PC-3 (cell line): Measurements from ENCODE around the gene RAB44. TPM values are rescaled to one million over a fixed set of nuclear protein-coding genes. Genes with fewer than 3 reads are reported as not detected.

Experiments used
- ATAC-seq: fragments of 200-7000 bp; cut with Tn5 transposase; 2 replicates; pipeline ENCODE4 v1.9.1; 2020; ENCODE audit warnings: mild to moderate bottlenecking, moderate library complexity
- BruUV-seq: library from RNA; stranded (reverse); fragments of 400-500 nt; replicated peaks from 2 replicates; lab custom pipeline; 2021; lab: Mats Ljungman, UMichigan
- CTCF ChIA-PET: fragments of 300-600 bp; sonication (Branson Sonifier 250); formaldehyde crosslinking; loops from one replicate; lab custom pipeline; 2022; ENCODE audit warnings: antibody characterized with exemption; lab: Charles Lee
- POLR2A ChIA-PET: fragments of 300-600 bp; sonication (Branson Sonifier 250); formaldehyde crosslinking; loops from one replicate; lab custom pipeline; 2022; ENCODE audit warnings: antibody characterized with exemption; ENCODE audit not compliant: unreplicated experiment; lab: Charles Lee
- DNase-seq: peaks from one replicate; pipeline ENCODE4 v3.0.0-alpha.2; 2015
- H2AFZ ChIP-seq: fragments of 300-600 bp; sonication (generic); 2 replicates; pipeline ENCODE4 v1.6.0; 2016; ENCODE audit warnings: antibody characterized with exemption, low read length
- H3F3A ChIP-seq: fragments of 300-600 bp; sonication (generic); one replicate; pipeline ENCODE4 v1.6.0; 2017; ENCODE audit warnings: antibody characterized with exemption, low read length, control low read depth, mild to moderate bottlenecking; ENCODE audit not compliant: unreplicated experiment
- H3K27ac ChIP-seq: fragments of 300-600 bp; sonication (generic); 2 replicates; pipeline ENCODE4 v1.5.1; 2016; ENCODE audit warnings: mild to moderate bottlenecking, low read length
- H3K27me3 ChIP-seq: fragments of 300-600 bp; sonication (generic); 2 replicates; pipeline ENCODE4 v1.6.1; 2016; ENCODE audit warnings: low read length, mixed read lengths
- H3K36me3 ChIP-seq: fragments of 300-600 bp; sonication (generic); 2 replicates; pipeline ENCODE4 v1.6.1; 2016; ENCODE audit warnings: low read depth, mixed run types, low read length, mixed read lengths
- H3K4me1 ChIP-seq: fragments of 300-600 bp; sonication (generic); 2 replicates; pipeline ENCODE4 v1.5.1; 2016; ENCODE audit warnings: low read length; ENCODE audit not compliant: insufficient read depth
- H3K4me2 ChIP-seq: fragments of 300-600 bp; sonication (generic); 2 replicates; pipeline ENCODE4 v1.6.0; 2016; ENCODE audit warnings: low read length
- H3K4me3 ChIP-seq: fragments of 300-600 bp; sonication (generic); 2 replicates; pipeline ENCODE4 v1.5.1; 2016; ENCODE audit warnings: mild to moderate bottlenecking, low read length, mixed read lengths
- H3K79me2 ChIP-seq: fragments of 300-600 bp; sonication (generic); 2 replicates; pipeline ENCODE4 v1.6.1; 2017; ENCODE audit warnings: low read length, mixed read lengths
- H3K9ac ChIP-seq: fragments of 300-600 bp; sonication (generic); 2 replicates; pipeline ENCODE4 v1.6.0; 2016; ENCODE audit warnings: mild to moderate bottlenecking, low read length
- H3K9me2 ChIP-seq: fragments of 300-600 bp; sonication (generic); replicated peaks from 2 replicates; pipeline ENCODE4 v1.6.1; 2016; ENCODE audit warnings: mixed run types, low read length, mixed read lengths
- H3K9me3 ChIP-seq: fragments of 300-600 bp; sonication (generic); 2 replicates; pipeline ENCODE4 v1.6.1; 2016; ENCODE audit warnings: low read length, mixed read lengths
- H4K20me1 ChIP-seq: fragments of 300-600 bp; sonication (generic); 2 replicates; pipeline ENCODE4 v1.6.1; 2016; ENCODE audit warnings: low read length, mixed read lengths
- CTCF ChIP-seq: fragments of 300-600 bp; sonication (generic); conservative IDR thresholded peaks from 2 replicates; pipeline ENCODE4 v1.5.1; 2017; ENCODE audit warnings: antibody characterized with exemption, low read depth, mild to moderate bottlenecking, low read length
- EZH2 ChIP-seq: fragments of 300-600 bp; sonication (generic); IDR thresholded peaks from one replicate; pipeline ENCODE4 v1.6.1; 2017; ENCODE audit warnings: antibody characterized with exemption, mild to moderate bottlenecking, low read length; ENCODE audit not compliant: unreplicated experiment
- EZH2phosphoT487 ChIP-seq: fragments of 300-600 bp; sonication (generic); IDR thresholded peaks from 2 replicates; pipeline ENCODE4 v1.6.1; 2018; ENCODE audit warnings: mild to moderate bottlenecking, antibody characterized with exemption, low read length, borderline replicate concordance
- intact Hi-C: fragments of 100-400 bp; cut with micrococcal nuclease; formaldehyde crosslinking; loops from 2 replicates; pipeline ENCODE4 v1.9.0; 2023
- total RNA-seq: library from RNA; depleted of rRNA; stranded (reverse); fragments of >200 nt; gene quantifications from 2 replicates; pipeline ENCODE4 v1.2.3, GENCODE V29; 2014

RAB44 gene
- total RNA-seq, 1 experiment from 2014 or later, result not detected

DNA sequence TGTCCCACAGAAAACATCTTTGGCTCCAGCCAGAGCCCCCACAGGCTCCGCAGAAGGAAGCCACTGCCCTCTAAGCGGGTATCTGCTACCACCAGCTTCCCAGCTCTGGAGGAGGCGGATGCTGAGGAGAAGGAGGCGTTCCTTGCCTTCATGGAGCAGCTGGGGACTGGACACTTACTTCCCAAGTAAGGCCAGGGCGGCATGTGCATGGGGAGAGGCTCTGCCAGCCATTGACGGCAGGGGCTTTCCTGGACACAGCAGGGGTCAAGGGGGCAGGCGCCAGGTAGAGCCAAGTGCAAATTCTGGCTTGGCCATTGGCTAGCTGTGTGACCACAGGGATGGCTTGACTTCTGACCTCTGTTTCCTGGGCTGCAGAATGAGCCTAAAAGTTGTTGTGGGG lies 17.8 kb downstream of the RAB44 start:
- Histone ChIP-seq H3K4me3 (no peak overlapping the region), H3K9me3 (no peaks in the 10 kb centered on the region), H2AFZ (no peak overlapping the region), H3K4me2 (no peak overlapping the region), H3K9ac (no peak overlapping the region), H3F3A (no peaks in the 10 kb centered on the region), H3K27me3 (no peaks in the 10 kb centered on the region), H3K4me1 (no peaks in the 10 kb centered on the region), H3K9me2 (no peaks in the 10 kb centered on the region), H4K20me1 (no peaks in the 10 kb centered on the region), H3K79me2 (no peaks in the 10 kb centered on the region), H3K36me3 (no peaks in the 10 kb centered on the region), H3K27ac (no peak overlapping the region)
- BruUV-seq, result no TSS peak
- ChIA-PET POLR2A (no interaction called here), CTCF (no interaction called here)
- intact Hi-C loops, result no loop called here
- TF ChIP-seq EZH2phosphoT487 (no peak), CTCF (no peak), EZH2 (no peak)
- ATAC-seq (no peak), DNase-seq (no peak)

DNA sequence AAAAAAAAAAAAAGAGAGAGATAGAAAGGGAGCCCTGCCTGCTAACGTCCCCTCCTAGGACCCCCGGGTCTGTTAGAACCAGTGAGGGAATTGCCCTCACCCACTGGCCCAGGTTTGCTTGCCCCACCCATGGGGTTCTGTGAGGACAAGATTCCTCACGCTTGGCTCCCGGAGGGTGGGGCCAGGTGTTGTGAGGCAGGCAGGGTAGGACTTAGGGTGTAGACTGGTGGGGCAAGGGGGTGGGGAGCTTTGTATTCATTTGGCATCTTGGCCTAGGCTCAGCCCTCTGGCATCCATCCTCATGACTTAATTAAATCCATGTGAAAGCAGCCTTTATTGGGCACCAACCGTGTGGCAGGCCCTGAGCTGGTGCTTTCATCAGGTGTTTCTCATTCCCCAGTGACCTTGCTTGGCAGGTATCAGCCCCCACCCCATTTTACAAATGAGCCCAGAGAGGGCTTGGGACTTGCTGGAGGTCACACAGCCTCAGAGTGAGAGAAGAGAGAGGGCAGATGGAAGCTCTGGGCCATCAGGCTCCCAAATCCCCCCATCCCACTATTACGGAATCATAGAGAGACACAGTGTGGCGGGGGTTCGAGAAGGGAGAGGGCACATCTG lies 19.0 kb downstream of the RAB44 start:
- BruUV-seq, result no TSS peak
- Histone ChIP-seq H3K4me3 (no peak overlapping the region), H3K9me3 (no peaks in the 10 kb centered on the region), H3K79me2 (no peaks in the 10 kb centered on the region), H3F3A (no peaks in the 10 kb centered on the region), H2AFZ (no peak overlapping the region), H3K4me1 (no peaks in the 10 kb centered on the region), H3K9me2 (no peaks in the 10 kb centered on the region), H3K27me3 (no peaks in the 10 kb centered on the region), H3K4me2 (no peak overlapping the region), H3K36me3 (no peaks in the 10 kb centered on the region), H3K9ac (no peak overlapping the region), H3K27ac (no peak overlapping the region), H4K20me1 (no peaks in the 10 kb centered on the region)
- ATAC-seq (no peak), DNase-seq (no peak)
- CTCF ChIA-PET, result no interaction called here
- TF ChIP-seq CTCF, result no peak
- no peak for TF ChIP-seq EZH2phosphoT487
- POLR2A ChIA-PET, result no interaction called here
- intact Hi-C loops, result no loop called here

DNA sequence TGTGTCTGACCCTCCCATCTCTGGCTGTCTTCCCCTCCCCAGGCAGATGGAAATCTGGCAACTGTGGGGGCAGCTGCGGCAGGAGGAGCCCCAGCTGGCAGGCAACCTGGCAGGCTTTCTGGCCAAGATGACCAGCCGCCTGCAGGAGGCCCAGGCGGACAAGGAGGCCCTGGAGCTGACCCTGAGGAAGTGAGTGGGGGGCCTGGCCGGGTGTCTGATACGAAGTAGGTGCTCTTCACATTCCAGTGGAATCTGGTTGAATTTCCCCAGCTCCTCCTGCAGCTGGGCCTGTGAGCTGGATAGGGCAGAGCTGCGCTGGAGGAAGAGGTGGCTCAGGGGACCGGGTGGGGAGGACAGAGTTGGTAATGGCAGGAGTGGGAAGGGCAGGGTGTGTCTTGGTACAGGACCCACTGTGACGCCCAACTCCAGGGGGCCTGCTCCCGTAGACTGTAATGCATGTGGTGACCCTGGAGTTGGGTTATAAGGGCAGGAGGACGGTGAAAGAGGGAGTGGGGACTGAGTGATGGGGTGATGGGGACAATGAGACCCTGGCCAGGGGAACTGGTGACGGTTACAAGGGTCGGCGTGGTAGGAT lies 19.7 kb downstream of the RAB44 start:
- no peaks in the 10 kb centered on the region for H4K20me1 ChIP-seq
- no peaks in the 10 kb centered on the region for H3F3A ChIP-seq

More for the DNA sequence above, 19.7 kb downstream of the RAB44 start:
- ChIA-PET POLR2A (no interaction called here), CTCF (no interaction called here)
- Histone ChIP-seq H3K27me3 (no peaks in the 10 kb centered on the region), H3K4me3 (no peak overlapping the region), H3K4me2 (no peak overlapping the region), H3K27ac (no peak overlapping the region), H3K9me2 (no peaks in the 10 kb centered on the region), H3K9ac (no peak overlapping the region), H3K4me1 (no peaks in the 10 kb centered on the region), H3K9me3 (no peaks in the 10 kb centered on the region), H3K36me3 (no peaks in the 10 kb centered on the region), H3K79me2 (no peaks in the 10 kb centered on the region), H2AFZ (no peak overlapping the region)
- DNase-seq, result no peak
- intact Hi-C loops, result no loop called here
- no peak for ATAC-seq
- no TSS peak for BruUV-seq
- TF ChIP-seq CTCF (no peak), EZH2phosphoT487 (no peak), EZH2 (no peak)
